Choroid plexus epithelial cell (primary cell): ENCODE measurements around the gene CDKN2A.

Experiments used
- DNase-seq: peaks from one replicate; pipeline ENCODE4 v3.0.0-alpha.2; 2010; ENCODE audit warnings: low read depth
- H3K4me3 ChIP-seq: 2 replicates; pipeline ENCODE4 v1.5.1; 2011; ENCODE audit warnings: low read depth, mild to moderate bottlenecking, control low read depth, low read length, moderate library complexity
- TF ChIP-seq, protein P1 (sequence below): conservative IDR thresholded peaks from 2 replicates; pipeline ENCODE4 v1.5.1; 2011; ENCODE audit warnings: low read depth, mild to moderate bottlenecking, control low read depth, inconsistent platforms, low read length, moderate library complexity

Gene CDKN2A

DNA sequence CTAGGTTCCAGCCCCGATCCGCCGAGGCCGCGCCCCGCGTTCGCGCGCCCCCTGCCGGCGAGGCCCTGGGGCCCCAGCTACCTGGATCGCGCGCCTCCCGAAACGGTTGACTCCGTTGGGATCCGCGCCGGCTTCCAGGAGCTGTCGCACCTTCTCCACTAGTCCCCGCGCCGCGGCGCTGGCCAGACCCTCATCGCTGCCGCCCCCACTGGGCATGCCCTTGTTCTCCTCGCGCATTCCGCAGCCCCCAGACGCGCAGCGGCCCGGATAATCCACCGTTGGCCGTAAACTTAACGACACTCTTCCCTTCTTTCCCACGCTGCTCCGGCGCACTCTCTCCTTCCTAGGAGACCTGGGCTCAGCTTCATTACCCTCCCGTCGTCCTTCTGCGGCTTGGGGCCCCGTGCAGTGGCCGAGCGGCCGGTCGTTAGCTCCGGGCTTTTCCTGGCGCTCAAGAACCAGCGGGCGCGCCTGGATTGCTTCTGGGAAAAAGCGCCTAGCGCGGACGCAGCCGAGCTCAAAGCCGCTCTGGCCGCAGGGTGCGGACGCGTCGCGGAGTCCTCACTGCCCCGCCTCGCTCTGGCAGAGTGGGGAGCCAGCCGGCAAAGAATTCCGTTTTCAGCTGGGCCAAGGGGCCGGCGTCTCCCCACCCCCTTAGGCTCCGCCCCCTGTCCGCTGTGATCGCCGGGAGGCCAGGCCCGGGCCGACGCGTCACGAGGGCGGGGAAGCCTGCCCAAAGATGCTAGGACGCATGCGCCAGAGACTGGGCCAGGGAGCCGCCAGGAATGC, 14.7 kb upstream of the CDKN2A start, which contains the start of gene CDKN2B:
TSS of gene CDKN2B (minus strand) at position 589 of the 789 bp plus-strand sequence. CDS start at position 237, 352 bp downstream.
- DNase-seq: peak; percentile 98

DNA sequence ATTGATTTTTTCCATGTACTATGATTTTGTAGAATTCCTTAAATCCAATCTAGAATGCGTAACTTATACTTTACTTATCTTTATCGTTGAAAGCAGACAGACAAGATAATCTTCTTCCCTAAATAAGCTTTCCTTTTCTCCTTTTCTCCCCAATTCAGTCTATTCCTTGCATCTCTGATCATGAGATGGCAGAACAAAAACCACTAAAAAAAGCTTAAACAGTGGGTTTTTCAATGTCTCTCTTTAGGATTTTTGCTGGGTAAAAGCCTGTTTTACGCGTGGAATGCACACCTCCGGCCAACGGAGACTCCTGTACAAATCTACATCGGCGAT, 14.2 kb upstream of the CDKN2A start:
- TF ChIP-seq, protein P1, sequence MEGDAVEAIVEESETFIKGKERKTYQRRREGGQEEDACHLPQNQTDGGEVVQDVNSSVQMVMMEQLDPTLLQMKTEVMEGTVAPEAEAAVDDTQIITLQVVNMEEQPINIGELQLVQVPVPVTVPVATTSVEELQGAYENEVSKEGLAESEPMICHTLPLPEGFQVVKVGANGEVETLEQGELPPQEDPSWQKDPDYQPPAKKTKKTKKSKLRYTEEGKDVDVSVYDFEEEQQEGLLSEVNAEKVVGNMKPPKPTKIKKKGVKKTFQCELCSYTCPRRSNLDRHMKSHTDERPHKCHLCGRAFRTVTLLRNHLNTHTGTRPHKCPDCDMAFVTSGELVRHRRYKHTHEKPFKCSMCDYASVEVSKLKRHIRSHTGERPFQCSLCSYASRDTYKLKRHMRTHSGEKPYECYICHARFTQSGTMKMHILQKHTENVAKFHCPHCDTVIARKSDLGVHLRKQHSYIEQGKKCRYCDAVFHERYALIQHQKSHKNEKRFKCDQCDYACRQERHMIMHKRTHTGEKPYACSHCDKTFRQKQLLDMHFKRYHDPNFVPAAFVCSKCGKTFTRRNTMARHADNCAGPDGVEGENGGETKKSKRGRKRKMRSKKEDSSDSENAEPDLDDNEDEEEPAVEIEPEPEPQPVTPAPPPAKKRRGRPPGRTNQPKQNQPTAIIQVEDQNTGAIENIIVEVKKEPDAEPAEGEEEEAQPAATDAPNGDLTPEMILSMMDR: no peak
- no peak for DNase-seq
- H3K4me3 ChIP-seq: peak overlapping the region; percentile 90

More for the DNA sequence above, 14.7 kb upstream of the CDKN2A start, which contains the start of gene CDKN2B:
- TF ChIP-seq, protein P1: peak; percentile 58
- H3K4me3 ChIP-seq: peak within 1 kb of the TSS; percentile 90

DNA sequence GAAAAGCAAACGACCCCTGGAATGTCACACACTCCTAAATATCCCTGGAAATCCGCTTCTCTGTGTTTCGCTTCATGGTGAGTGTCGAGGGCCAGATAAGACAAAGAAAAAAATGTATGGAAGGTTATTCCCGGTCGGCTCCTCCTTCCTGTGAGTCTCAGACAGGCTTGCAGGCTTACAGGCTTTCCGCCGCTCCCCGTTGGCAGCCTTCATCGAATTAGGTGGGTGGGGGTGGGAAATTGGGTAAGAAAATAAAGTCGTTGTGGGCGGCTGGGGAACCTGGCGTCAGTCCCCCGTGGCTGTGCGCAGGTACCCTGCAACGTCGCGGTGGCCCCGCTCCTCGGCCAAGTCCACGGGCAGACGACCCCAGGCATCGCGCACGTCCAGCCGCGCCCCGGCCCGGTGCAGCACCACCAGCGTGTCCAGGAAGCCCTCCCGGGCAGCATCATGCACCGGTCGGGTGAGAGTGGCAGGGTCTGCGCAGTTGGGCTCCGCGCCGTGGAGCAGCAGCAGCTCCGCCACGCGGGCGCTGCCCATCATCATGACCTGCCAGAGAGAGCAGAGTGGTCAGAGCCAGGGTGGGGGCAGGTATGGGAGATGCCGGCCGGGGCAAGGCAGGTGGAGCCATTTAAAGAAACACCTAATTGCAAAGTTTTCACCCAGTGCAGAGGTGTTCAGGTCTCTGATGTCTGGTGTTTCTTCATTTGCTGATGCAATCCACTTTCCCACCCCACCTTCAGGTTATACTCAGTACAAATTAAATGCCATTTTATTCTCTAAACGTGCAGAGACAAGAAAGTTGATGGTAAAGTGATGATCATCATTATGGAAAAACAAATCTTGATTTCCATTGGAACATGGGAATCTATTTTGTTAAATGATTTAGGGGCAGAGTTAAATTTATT, 11.8 kb upstream of the CDKN2A start:
- TF ChIP-seq, protein P1: peak; percentile 18
- H3K4me3 ChIP-seq: peak overlapping the region; percentile 90
- peak; percentile 60 for DNase-seq

DNA sequence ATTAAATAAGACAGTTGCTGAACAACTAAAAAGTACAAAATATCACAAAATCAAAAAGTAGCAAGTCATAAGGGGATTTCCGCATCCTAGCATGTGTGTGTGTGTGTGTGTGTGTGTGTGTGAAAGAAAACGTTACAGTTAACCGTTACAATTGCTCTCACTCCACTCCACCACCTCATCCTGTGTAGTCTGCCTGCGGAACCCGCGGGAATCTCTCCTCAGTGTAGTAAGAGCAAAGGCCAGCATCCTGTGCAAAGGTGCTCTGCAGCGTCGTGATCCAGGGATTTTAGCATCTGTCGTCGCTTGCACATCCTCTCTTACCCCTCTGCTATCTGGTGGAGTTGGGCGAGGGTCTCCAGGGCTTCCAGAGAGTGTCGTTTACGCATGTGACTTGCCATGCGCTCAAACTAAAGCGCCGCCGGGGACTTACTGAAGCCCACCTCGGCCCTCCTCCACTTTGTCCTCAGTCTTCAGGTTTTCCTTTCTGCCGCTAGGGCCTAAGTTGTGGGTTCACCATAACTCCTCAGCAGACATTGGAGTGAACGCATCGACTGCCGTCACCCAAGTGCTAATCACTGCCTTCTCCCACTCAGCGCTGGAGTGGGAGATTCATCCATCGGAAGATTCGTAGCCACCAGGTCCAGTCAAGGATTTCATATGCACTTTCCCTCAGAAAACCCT, 11.0 kb upstream of the CDKN2A start:
- TF ChIP-seq, protein P1: peak; percentile 35
- peak; percentile 69 for DNase-seq
- H3K4me3 ChIP-seq: peak overlapping the region; percentile 90

DNA sequence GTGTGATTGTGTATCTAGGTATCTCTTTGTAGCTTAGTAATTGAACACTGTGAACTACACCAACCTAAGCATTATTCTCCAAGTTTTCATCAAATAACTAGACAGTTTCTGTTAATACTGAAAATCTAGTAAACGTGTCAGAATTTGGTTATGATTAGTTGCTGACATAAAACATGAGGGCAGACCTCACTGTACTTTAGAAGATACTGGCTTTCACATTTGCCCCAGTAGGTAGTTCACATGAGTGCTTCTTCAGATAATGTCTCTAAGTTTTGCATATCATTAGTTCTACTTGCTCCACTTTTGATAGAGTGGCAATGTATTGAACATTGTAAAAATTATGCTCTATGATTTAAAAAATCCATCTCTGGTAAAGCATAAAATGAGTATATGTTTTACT, 7.8 kb upstream of the CDKN2A start:
- DNase-seq: no peak
- no peak overlapping the region for H3K4me3 ChIP-seq
- TF ChIP-seq, protein P1: no peak

DNA sequence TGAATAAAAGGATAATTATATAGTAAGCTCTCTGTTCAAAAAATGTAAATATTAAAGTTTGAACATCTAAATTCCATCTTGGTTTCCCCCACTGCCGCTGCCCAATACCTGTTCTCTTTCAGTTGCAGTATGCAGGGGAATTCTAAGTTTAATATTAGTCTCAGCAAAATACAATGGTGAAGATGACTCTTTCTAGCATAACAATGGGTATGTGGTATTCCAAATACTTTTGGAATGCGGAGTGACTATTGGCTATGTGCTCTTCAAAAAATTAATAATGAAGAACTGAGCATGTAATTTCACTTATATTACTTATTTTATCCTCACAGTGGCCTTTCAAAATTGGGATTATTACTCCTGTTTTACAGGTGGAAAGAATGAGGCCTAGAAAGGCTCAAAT, 3.8 kb upstream of the CDKN2A start:
- H3K4me3 ChIP-seq: no peak overlapping the region
- TF ChIP-seq, protein P1: no peak
- no peak for DNase-seq
